Measurements from ENCODE around the gene NRXN3.

NRXN3 gene

DNA sequence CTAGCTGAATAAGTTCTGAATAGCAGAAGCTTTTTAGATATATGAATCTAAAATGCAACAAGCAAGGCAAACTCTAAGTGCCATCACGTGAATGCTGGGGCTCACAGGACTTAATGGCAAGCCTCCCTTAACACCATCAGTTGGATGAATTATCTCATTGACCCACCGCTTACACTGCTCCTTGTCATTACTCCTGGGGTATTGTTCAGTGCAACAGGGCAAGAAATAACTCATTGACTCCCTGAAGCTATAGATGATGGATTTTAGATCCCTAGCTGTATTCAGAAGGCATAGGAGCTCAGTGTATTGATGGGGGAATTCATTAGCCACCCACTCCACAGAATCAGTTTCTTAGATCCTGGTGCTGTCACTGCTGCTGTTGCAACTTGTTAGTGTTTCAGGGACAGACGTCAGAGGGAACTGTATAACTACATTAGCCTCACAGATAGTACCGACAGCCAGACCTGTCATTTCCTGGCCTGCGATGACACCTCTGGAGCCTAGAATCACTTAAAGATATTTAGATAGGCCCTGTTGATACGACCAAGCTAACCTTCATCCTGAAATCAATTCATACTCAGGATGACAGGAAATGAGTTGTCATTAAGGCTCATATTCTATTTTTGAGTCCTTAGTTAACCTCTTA, 1305.8 kb downstream of the NRXN3 start:
- DNase-seq (ENCODE audit: low read depth), result no peak
- no peak overlapping the region for H3K4me3 ChIP-seq (ENCODE audit: low read depth, low read length)
- TF ChIP-seq, protein P1, sequence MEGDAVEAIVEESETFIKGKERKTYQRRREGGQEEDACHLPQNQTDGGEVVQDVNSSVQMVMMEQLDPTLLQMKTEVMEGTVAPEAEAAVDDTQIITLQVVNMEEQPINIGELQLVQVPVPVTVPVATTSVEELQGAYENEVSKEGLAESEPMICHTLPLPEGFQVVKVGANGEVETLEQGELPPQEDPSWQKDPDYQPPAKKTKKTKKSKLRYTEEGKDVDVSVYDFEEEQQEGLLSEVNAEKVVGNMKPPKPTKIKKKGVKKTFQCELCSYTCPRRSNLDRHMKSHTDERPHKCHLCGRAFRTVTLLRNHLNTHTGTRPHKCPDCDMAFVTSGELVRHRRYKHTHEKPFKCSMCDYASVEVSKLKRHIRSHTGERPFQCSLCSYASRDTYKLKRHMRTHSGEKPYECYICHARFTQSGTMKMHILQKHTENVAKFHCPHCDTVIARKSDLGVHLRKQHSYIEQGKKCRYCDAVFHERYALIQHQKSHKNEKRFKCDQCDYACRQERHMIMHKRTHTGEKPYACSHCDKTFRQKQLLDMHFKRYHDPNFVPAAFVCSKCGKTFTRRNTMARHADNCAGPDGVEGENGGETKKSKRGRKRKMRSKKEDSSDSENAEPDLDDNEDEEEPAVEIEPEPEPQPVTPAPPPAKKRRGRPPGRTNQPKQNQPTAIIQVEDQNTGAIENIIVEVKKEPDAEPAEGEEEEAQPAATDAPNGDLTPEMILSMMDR (IDR thresholded peaks at IDR 0.05; ENCODE audit: insufficient read depth, low read depth, low read length, missing control alignments), result no peak

DNA sequence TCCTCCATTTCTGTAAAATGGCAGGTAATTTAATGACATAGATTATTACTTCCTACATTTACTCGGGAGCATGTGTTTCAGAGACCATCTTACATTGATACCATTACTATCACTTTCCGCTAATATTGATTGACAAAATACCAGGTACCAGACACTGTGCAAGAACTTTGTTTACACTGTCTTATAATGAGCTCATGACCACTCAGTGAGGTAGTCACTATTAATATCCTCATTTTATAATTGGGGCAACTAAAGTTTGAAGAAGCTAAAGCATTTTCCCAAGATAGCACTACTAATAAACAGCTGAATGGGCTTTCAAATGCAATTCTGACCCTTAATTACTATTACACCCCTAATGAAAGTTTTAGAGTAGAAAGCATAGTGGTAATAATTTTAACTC, 1306.4 kb downstream of the NRXN3 start:
- TF ChIP-seq, protein P1 (IDR thresholded peaks at IDR 0.05; ENCODE audit: insufficient read depth, low read depth, low read length, missing control alignments), result no peak
- no peak for DNase-seq (ENCODE audit: low read depth)

DNA sequence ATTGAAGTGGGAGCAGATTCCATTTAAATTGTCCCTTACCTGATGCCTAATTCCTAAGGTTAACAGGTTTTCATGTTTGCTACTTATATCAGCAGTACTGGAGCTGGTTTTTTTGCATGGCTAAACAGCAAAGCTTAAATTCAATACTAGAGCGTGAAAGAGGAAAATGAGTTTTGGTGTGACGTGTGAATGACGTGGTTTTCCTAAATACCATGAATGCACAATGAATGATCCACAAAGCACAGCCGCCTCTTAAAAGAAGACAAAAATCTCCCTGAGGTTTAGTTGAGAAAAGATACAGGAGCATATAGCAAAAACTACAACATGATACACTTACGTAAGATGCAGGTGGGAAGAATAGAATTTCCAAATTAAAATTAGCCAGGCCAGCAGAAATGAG, 1310.0 kb downstream of the NRXN3 start:
- TF ChIP-seq, protein P1 (IDR thresholded peaks at IDR 0.05; ENCODE audit: insufficient read depth, low read depth, low read length, missing control alignments), result no peak
- no peak overlapping the region for H3K4me3 ChIP-seq (ENCODE audit: low read depth, low read length)
- DNase-seq (ENCODE audit: low read depth), result no peak

More for the DNA sequence above, 1306.4 kb downstream of the NRXN3 start:
- H3K4me3 ChIP-seq (ENCODE audit: low read depth, low read length), result no peak overlapping the region

DNA sequence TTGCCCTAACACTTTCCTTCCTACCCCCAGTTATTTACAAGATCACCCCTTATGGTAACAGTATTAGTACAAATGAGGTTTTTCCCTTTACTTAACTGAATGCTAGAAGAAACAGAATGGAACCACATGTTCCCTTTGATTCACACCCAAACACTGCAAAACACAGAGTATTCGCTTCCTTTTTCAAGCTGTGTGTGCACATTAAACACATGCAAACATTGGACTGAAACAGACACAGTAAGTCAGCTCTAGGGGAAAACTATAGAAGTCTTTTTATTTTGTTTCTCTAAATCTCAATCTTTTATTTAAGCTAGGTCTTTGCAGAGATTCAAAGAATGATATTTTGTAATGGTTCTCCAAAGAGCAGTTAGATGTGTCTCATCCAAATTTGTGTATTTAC, 1312.7 kb downstream of the NRXN3 start:
- no peak for DNase-seq (ENCODE audit: low read depth)
- no peak overlapping the region for H3K4me3 ChIP-seq (ENCODE audit: low read depth, low read length)
- TF ChIP-seq, protein P1 (IDR thresholded peaks at IDR 0.05; ENCODE audit: insufficient read depth, low read depth, low read length, missing control alignments), result no peak

DNA sequence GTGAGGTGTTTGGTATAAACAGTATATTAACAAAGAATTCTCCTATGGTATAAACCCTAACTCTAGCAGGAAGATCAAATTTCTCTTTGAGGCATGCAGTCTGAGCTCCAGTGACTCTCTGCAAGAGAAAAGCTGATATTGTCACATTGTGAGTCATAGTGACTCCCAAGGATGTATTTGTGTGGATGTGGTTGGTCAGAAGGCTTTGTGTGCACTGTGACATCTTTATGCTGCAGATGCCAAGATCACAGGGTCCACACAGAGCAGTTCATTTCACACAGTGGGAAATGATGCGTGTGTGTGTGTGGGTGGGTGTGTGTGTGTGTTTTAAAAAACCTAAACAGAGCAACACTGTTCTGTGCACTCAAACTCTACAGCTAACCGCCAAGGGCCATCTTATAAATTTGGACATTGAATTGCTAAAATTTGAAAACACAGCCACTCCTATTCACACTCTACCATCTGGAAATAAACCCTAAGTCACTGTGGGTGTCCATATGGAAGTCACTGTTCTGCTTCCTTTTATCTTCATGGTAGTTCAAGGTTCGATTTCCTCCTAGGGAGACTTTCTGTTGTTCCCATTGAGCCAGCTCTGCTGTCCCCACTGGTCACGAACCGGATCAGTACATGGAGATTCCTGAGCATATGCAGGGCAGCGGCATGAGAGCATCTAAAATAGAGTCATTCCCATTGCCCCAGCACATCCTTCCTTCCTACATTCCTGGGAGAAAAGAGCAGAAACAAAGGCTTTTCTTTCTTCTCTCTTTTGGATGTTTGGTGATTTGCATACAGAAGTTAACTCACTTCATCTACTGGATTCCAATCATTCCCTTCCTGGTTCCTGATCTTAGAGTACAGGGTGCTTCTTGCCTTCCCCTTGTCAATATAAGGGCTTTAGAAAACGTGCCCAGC, 1313.6 kb downstream of the NRXN3 start:
- no peak overlapping the region for H3K4me3 ChIP-seq (ENCODE audit: low read depth, low read length)
- no peak for DNase-seq (ENCODE audit: low read depth)
- TF ChIP-seq, protein P1 (IDR thresholded peaks at IDR 0.05; ENCODE audit: insufficient read depth, low read depth, low read length, missing control alignments), result no peak

DNA sequence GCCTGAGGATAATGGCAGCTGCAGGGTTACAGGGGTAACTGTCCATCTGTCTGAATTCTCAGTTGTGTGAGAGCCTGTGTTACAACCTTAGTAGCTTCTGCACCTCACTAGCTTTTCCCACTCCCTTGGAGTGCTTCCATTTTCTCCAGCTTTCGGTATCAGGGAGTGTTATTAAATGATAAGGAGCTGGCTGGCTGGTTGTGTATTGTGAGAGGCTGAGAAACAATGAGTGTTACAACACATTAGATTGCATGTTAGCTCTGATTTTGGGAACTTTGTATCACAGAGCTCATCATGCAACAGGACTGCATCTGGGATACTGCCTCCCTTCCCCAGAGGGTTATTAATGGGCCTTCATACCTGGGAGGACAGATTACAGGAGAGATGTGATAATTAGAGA, 1317.5 kb downstream of the NRXN3 start:
- H3K4me3 ChIP-seq (ENCODE audit: low read depth, low read length), result no peak overlapping the region
- no peak for DNase-seq (ENCODE audit: low read depth)
- TF ChIP-seq, protein P1 (IDR thresholded peaks at IDR 0.05; ENCODE audit: insufficient read depth, low read depth, low read length, missing control alignments), result no peak
